Spinal cord (tissue), 4 donors: Measurements from ENCODE around the gene TMEM184A. TPM values are rescaled to one million over a fixed set of nuclear protein-coding genes. Genes with fewer than 3 reads are reported as not detected.

Experiments
- polyA plus RNA-seq, 2 donors: library from polyadenylated mRNA; unstranded; fragments of 120-200 nt; gene quantifications; one replicate each; pipeline ENCODE4 v1.2.1, GENCODE V29; 2013; ENCODE audit not compliant: insufficient read length in 2 of 2
- total RNA-seq, 2 donors: library from RNA; depleted of rRNA in 1 of 2; stranded (reverse); fragments of 120-200 nt in 1 of 2; fragments of >200 nt in 1 of 2; gene quantifications; one replicate each; pipeline versions ENCODE4 v1.2.3 to v1.2.4, GENCODE V29; 2013 to 2014

Gene TMEM184A
- total and polyA plus RNA-seq, 4 donors = 0.20 to 2.3 (median 0.54) TPM

Other genes starting within 250 kb of the TMEM184A start
- 10 to 100 TPM; 13.1 to 21.8 TPM for gene MICALL2, start 96.7 kb downstream of the TMEM184A start, total RNA-seq
- gene MICALL2, start 96.7 kb downstream of the TMEM184A start, polyA plus RNA-seq = 10 to 100 TPM; 19.5 to 34.7 TPM
- 10 to 100 TPM; 24.0 to 30.8 TPM for gene INTS1, start 51.8 kb downstream of the TMEM184A start, total RNA-seq
- gene INTS1, start 51.8 kb downstream of the TMEM184A start, polyA plus RNA-seq = 100 to 1,000 TPM; 100 to 107 TPM
- 1 to 10 TPM; 7.7 to 8.8 TPM for gene MAFK, start 25.5 kb downstream of the TMEM184A start, total RNA-seq
- gene MAFK, start 25.5 kb downstream of the TMEM184A start, polyA plus RNA-seq = 10 to 100 TPM; 10.6 to 13.5 TPM
- gene PSMG3, start 13.8 kb upstream of the TMEM184A start, total RNA-seq = 10 to 100 TPM; 16.3 to 44.6 TPM
- 10 to 100 TPM; 39.3 to 44.7 TPM for gene PSMG3, start 13.8 kb upstream of the TMEM184A start, polyA plus RNA-seq
- 1 to 10 TPM; 7.8 to 8.2 TPM for gene ELFN1, start 114.1 kb upstream of the TMEM184A start, total RNA-seq
- gene ELFN1, start 114.1 kb upstream of the TMEM184A start, polyA plus RNA-seq = 10 to 100 TPM; 24.3 to 28.4 TPM